Stimulated activated CD4-positive, alpha-beta T cell treated with anti-CD3 and anti-CD28 coated beads, TNF-alpha, amount 100 ng/mL, for 1 hour (primary cell): ENCODE measurements around the gene MTCL1.
A peak's percentile ranks its signal among the peaks of the same experiment; 100 is the strongest.
"Not testable (repeated sequence)": the region's sequence is repeated elsewhere in the genome, so short reads cannot be mapped to it uniquely, and the experiment has no call there.

Experiments
- DNase-seq, 3 donors: peaks; one replicate each; pipeline ENCODE4 v3.0.0-alpha.2; 2020; ENCODE audit warnings: low read depth in 3 of 3, low spot score in 1 of 3

Gene MTCL1

DNA sequence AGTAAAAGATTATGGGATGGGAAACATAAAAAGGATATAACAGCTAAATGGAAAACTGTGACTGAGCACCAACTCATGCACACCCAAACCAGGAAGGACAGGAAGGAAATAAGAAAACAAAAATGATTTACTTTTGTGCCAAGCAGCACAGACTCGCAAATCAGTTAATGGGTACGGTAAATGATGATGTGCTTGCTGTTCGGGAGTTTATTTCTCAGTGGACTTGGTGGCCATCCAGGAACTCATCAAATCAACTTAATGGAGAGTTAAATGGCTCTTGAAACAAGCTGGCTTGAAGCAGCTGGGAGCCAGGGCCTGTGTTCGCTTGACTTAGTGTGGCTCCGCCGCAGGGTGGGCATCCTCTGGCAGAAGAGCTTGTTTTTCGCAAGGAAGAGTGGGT is 36.2 kb downstream of the MTCL1 start:
- no peak for DNase-seq

DNA sequence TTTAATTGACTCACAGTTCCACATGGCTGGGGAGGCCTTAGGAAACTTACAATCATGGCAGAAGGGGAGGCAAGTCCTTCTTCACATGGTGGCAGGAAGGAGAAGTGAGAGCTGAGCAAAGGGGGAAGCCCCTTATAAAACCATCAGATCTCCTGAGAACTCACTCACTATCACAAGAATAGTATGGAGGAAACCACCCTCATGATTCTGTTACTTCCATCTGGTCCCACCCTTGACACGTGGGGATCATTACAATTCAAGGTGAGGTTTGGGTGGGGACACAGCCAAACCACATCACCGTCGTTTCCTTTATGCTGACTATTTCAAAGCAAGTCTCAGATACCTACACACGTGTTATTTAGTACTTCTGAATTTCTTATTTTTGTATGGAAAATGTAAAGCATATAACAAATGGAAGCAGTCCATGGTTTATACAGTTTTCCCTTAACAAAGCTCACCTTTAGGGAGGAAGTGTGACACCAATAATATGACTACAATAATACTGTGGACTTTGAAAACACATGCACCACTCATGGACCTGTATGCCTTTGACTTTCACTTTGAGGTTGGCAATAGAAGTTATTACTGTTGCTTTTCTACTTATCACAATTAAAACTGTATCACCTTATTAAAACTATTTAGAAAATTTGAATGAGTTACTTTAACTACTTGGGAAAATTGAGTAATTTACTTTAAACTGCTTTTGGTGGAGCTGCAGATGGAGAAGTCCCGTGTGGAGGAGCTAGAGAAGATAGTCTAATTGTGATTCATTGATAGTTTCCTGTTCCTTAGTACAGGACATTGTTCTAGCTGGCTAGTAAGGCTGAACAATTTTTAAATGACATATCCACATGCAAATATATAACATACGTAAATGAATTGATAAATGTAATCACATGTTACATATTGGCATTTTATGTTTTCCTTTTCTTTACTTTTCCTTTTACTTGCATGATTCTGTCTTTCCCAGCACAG is 37.3 kb downstream of the MTCL1 start:
- DNase-seq, result no peak

DNA sequence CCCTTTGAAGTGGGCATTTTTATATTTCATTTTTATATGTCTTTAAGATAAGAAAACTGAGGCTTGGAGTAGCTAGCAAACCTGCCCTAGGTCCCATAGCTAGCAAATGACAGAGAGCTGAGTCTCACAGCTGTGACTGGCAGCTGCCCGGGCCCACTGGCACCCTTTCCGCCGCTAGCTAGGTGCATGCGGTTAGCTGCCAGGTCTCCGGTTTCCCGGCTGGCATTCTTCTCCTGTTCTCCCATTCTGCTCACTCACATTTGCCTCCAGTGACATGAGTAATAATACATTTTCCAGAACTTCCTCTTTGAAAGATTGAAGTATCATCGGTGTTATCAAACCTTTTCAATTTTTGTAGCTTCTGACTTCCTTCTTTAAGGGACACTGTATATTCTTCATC is 38.7 kb downstream of the MTCL1 start:
- no peak for DNase-seq

DNA sequence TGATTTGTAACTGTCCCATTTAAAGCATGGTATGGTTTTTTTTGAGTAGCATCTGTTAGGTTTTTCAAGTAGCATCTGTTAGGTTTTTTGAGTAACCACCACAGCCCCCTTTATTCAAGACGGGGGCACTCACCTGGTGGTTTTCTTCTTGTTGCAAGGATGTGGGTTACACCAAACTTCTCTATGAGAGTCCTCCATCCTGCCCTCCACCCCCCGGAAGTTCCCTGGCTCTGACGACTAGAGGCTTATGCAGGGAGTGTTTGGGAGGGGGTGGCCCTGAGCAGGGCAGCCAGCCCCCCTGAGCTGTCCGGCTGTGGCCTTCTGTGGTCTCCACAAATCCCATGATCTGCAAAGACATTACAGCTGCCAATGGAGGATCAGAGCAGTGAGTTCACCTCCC is 39.3 kb downstream of the MTCL1 start:
- DNase-seq, result no peak

DNA sequence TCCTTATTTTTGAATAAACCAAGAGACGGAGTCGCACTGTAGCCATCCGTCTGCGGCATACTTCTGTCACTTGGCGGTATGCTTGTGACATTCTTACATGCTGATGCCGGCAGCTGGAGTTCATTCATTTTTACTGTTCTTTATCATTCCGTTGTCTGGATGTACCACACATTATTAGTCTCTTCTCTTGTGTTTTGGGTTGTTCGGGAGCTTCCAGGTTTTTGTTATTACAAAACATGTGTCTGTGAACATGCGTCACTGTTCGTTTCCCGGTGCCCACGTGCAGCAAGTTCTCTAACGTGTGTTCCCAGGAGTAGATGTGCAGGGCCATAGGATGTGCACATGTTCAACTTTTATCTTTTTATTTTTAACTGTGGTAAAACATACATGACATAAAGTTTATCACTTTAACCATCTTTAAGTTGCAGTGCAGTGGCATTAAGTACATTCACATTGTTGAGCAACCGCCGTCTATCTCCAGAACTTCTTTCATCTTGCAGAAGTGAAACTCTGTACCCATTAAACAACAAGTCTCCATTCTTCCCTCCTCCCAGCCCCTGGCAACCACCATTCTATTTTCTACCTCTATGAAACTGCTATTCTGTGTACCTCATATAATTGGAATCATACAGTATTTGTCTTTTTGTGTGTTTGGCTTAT is 40.1 kb downstream of the MTCL1 start:
- no peak for DNase-seq

DNA sequence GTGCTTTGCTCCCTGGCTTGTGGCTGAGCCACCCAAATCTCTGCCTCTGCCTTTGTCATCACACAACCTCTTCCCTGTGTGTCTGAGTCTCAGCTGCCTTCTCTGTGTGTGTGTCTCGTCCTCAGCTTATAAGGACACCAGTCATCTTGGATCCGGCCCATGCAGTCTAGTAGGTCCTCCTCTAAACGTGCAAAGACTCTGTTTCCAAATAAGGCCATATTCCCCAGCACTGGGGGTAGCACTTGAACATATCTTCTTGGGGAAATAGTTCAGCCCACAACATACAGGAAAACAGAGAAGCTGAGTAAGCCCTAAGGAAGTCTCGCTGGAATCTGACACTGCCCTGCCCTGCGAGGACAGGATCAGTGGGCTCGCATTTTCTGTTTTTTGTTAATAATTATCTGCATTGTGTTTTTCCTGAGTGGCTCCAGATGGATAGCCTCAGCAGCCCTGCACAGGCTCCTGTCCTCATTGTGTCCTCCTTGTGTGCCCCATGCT is 42.1 kb downstream of the MTCL1 start:
- no peak for DNase-seq

DNA sequence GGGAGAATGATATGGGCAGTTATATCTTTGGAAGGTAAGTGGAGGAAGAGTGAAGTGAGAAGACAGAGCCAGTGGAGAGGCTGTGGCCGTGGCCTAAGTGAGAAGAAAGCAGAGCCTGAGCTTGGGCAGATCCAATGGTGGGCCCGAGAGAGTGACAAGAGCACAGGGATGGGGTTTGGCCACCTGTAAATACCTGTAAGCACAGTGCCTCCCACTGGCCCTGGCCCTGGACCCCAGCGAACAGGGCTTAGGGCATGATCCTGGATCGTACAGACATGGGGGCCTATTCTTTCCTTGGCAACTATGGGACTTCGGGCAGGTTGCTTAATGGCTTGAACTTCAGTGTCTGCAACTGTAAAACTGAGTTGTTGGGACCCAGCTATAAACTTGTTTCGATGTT is 44.1 kb downstream of the MTCL1 start:
- no peak for DNase-seq

DNA sequence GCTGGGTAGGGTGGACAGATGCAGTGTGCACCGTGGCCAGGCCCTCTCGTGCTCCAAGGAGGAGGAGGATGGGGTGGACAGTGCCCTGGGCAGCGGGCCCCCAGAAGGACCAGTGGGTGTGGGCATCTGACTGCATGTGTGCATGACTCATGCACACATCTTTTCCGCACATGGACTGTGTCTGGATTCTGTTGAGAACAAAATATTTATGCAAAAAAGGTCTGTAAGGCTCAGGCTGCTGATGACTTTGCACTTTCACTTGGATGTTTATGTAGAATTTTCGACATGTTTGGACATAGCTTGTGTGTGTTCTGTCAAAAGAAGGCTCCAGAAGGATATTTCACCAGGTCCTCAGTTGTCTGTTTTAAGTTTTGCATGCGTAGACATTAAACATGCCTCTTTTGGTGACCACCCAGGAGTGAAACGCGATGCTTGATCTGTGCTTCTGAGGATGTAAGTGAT is 45.6 kb downstream of the MTCL1 start:
- no peak for DNase-seq

DNA sequence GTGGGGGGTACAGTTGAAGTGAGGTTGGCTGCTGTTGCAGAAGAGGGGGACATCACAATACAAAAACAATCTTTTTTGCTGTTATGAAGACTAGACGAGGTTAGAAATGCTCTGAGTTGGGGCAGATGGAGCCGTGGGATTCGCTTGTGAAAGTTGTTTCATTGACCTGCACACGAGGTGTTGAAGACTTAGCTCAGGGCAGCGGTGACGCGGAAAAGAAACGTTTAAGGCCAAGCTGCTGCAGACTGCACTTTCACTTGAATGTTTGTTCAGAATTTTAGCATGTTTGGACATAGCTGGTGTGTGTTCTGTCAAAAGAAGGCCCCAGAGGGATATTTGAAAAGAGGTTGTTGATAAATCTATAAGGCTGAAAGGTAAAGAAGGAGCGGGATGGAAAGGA is 46.3 kb downstream of the MTCL1 start:
- DNase-seq, result no peak

DNA sequence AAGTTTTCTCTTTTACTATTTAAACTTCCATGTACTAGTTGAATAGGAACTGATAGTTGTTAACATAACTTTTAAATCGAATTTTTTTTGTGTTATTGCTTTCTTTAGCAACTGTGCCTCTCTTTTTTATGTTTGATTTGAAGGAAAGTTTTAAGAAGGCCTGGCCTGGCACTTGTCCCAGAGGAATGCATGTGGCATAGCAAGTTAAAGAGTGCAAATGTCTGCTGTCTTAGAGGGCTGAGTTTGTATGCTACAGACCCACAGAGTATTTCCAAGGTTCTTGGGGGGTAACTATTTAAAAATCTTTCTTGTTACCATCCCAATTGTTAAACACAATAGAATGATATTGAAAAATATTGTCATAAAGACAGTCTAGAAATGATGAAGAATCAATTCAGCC is 47.0 kb downstream of the MTCL1 start:
- no peak for DNase-seq

DNA sequence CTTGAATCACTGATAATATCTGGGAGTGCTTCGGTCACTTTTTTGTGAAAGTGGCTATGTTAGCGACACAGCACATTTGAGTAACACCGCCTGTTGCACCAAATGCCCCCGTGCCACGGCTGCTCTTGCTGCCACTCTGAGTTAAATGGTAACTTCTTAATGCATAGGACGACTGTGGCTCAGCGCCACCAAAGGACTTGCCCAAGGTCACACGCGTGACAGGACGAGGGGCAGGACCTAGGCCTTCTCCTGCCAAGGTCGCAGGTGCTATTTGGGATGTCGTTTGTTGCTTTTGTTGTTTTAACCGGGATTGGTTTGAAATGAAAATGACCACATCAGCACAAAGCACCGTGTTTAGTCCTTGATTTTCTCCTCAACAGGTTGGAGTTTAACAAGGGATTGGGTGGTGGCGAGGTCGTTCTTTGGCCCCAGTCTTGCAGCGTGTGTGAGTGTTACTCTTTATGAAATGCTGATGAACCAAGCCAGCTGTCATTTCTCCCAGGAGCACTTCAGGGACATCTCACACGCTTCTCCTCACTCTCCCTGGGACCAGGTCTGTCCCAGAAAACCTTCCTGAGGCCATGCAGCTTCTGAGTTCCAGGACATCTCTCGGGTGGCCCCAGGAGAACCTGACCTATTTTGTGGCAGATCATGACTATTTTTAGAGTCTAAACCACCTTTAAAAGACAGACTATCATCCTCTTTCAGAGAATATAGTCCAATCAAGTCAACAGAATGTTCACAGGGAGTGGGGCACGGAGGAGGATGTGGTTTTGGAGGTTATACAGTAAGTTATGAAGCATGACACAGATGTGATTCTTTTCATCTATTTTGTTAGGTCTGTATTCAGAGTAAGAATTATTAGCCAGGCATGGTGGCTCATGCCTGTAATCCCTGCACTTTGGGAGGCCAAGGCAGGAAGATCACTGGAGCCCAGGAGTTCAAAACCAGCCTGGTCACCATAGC is 49.9 kb downstream of the MTCL1 start:
- peak in 1 of 3 donors; percentile 15 for DNase-seq

DNA sequence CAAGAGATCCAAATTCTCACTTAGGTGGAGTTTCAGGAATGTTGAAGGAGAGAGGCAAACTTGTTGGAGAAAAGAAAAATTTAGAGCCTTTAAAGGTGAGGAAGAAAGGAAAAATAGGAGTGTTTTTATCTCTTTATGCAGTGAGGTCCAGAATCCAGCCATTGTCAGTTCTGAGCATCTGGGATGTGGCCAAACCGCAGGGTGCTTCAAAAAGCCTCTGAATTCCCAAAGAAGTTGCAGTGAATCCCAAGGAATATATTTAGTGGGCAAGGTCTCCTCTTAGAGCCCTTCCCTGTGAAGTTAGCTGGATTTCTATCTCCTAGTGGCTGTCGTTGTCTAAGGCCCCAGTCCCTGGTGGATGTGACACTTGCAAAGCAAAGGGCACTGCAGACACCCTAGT is 51.2 kb downstream of the MTCL1 start:
- no peak for DNase-seq

DNA sequence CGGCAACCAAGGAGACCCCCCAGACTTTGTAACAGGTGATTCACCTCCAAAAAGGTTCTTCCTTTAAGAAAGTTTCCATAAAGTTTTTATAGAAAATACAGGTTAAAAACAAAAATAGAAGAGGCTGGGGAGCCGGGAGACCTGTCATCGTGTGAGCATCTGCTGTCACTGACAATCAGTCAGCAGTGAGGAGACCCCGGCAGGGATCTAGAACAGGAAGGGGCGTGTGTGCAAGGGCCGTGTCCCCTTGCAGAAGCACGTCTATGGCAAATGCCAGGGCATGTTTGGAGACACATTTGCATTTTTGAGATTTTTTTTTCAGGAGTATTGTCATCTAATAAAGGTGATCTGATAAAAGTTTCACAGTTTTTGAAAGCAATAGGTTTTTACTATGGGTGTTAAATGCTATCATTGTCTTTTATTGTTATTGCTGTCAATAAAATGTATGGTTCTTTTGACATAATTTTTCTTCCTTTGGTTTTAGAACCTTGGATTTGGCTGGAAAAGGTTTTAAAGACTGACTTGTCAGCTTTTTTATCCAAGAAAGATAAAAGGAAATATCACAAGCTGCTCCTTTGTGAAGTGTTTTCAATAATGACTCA is 52.1 kb downstream of the MTCL1 start:
- no peak for DNase-seq

DNA sequence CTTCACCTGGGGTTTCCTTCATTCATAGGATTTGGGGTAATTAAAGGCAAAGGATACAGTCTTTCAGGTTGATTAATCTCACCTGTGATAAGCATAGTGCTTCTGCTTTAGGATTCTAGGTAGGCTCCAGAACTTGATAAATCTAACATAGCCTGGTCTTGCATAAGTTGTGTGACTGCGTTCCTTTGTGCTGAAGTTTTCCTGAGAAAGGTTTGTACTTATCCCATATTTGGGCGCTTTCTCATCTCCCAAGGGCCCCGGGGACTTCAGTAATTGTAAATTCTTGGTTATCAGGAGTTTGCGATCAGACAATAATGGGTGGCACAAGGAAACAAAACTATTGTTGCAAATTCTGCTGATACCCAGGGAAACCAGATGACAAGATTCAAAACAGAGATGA is 53.1 kb downstream of the MTCL1 start:
- DNase-seq, result no peak

DNA sequence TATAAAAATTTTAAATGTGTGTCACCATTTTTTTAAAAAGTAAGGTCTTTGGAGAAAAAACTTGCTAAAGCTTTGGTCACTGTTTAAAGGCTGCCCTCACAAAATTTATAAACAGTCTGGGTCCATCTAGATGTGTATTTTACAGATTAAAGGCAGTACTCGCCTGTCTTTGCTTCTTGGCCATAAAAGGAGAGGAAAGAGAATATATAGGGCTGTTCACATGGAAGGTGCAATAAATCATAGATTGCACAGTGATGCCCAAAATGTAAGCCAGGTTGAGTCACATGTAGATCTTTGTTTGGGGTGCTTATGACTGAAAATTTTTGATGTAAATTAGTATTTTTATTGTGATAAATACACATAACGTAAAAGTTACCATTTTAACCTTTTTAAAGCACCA is 55.6 kb downstream of the MTCL1 start:
- DNase-seq, result no peak

DNA sequence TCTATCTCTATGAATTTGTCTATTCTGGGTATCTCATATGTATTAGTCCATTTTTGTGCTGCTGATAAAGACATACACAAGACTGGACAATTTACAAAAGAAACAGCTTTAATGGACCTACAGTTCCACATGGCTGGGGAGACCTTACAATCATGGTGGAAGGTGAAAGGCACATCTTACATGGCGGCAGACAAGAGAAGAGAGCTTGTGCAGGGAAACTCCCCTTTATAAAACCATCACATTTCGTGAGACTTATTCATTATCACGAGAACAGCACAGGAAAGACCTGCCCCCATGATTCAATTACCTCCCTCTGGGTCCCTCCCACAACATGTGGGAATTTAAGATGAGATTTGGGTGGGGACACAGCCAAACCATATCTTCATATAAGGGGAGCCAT is 56.2 kb downstream of the MTCL1 start:
- not testable (repeated sequence) for DNase-seq

DNA sequence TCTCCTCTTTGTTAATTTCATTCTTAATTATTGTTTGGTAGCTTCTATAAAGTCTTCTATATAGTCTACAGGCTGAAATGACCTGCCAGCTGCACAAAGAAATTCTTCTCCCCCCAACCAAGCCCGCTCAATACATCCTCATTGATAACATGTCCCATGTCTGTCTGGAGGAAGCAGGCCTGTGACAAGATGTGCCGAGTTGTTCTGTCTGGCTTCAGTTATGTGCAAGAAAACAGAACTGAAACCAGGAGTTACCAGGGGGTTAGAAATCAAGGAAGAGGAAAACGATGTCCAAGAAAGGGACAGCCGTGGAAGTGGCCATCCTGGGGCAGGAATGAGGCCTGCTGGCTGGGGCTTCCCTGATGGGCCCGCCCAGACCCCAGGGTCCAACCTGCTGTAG is 57.6 kb downstream of the MTCL1 start:
- DNase-seq, result no peak

DNA sequence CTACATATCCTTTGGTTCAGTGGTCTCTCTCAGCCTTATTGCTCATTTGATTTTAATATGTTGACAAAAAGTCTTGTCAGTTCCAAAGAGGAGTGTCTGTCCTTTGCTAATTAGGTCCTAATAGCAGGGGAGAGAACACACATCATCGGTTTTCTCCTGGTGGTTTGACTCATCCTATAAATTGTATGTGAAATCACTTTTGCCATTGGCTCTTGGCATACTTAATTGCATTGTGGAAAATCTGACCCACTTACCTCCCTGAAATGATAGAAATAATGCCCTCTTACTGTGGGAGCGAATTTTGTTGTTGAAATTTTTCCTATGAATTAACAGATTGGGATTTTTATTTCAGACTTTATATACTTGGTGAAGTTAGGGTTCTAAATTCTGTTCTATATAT is 58.3 kb downstream of the MTCL1 start:
- DNase-seq, result no peak

DNA sequence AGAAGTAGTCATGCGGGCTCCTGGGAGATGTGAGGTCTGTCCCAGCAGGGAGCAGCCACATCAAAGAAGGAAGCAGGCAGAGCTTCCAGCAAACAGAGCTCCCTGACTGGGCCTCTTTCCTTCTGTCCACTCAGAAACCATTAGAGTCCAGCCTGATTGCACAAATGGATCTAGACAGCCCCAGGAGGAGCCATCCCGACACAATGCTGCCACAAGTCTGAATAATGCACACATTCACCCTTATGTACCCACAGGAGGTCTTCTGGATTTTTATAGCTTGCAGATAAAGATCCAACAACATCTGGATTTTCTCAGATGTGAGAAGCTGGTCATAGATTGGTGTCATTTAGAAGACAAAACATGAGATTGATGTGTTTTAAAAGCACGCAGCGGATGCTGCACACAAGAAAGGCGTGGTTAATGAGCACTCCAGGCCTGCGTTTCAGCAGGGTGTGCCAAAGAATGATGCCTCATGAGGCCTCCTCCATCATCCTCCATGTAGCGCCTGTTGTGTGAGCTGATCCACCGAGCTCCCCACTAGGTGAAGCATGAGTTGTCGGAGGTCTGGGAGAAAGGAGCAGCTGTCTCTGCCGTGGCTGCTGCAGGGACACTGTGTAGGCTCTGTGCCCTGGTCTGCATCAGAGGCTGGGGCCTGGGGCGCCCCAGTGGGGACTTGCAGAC is 60.6 kb downstream of the MTCL1 start:
- no peak for DNase-seq
